Motor neuron (in vitro differentiated cells): ENCODE data around the gene VMO1. TPM values are rescaled to one million over a fixed set of nuclear protein-coding genes. Genes with fewer than 3 reads are reported as not detected.

Experiments
- ATAC-seq, 8 experiments: fragments of 200-7000 bp; cut with Tn5 transposase; replicated peaks in 6 of 8; 2 replicates each; pipeline ENCODE4 v1.8.0; 2021; ENCODE audit warnings: mild to moderate bottlenecking in 8 of 8, moderate library complexity in 8 of 8
- H3K27ac ChIP-seq, 2 donors: fragments of 250-450 bp; sonication (Bioruptor Pico); 2 replicates each; pipeline ENCODE4 v1.9.0; 2021; ENCODE audit warnings: antibody characterized with exemption in 2 of 2, mild to moderate bottlenecking in 2 of 2, moderate library complexity in 1 of 2
- H3K4me1 ChIP-seq, 2 donors: fragments of 250-450 bp; sonication (Bioruptor Pico); replicated peaks in 1 of 2; 2 replicates each; pipeline ENCODE4 v1.6.1; 2021; ENCODE audit warnings: antibody characterized with exemption in 2 of 2, mild to moderate bottlenecking in 2 of 2, moderate library complexity in 1 of 2
- H3K4me3 ChIP-seq, 5 donors: fragments of 250-450 bp; sonication (Bioruptor Pico); 2 replicates each; pipeline ENCODE4 v1.9.0; 2021; ENCODE audit warnings: antibody characterized with exemption in 5 of 5, mild to moderate bottlenecking in 5 of 5, moderate library complexity in 4 of 5
- WGBS, 10 experiments: fragments of 450-650 bp; shearing (Covaris generic); methylation state at CpG; one replicate each; pipeline ENCODE4 v1.0.0; 2022; 5-methylcytosine and 5-hydroxymethylcytosine counted together
- in situ Hi-C, 9 experiments: fragments of 400-800 bp; cut with MboI; loops; one replicate each; pipeline ENCODE4 v1.15.0; 2021; ENCODE audit warnings: low sequenced_read_pairs in 9 of 9, low pct_unique_long_range_greater_than_20kb in 2 of 9; ENCODE audit not compliant: unreplicated experiment in 9 of 9
- total RNA-seq, 8 experiments: library from RNA; unstranded; fragments of 300-600 nt; gene quantifications; 2 replicates each; pipeline versions ENCODE4 v1.2.3 to v1.2.4, GENCODE V29; 2022

VMO1 gene
- total RNA-seq, 8 experiments from 2014 or later = 0.27 to 4.3 (median 1.5) TPM; not detected in 2

DNA sequence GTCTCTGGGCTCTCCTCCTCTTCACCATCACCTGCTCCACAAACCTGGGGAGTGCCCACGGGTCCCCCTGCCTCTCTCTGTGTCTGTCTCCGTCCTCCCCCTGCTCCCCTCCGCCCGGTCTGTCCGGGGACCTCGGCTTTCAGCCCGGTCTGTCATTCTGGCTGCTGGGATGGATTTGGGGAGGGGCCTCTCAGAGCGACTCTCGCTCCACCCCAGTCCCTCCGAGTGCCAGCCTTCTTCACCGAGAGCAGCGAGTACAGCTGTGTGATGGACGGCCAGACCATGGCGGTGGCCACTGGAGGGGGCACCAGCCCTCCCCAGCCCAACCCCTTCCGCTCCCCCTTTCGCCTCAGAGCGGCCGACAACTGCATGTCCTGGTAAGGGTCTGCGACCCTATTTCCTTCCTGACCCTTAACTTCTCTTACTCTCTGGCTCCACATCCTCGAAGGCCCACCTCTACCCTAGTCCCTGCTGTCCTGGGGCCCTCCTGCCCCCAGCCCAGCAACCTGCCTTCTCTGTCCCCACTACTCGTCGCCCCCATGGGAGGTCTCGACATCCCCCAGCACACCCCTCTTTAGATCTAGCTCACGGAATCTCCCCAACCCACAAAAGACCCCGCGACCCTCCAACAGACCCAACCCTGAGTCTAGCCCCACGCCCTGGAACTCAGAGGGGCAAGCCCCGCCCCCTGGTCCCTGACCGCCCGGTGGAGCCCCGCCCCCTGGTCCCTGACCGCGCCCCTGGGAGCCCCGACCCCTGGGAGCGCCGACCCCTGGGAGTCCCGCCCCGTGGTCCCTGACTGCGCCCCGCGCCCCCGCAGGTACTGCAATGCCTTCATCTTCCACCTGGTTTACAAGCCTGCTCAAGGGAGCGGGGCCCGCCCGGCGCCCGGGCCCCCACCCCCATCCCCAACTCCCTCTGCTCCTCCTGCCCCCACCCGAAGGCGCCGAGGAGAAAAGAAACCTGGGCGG, 40.9 kb downstream of the VMO1 start:
- no peak overlapping the region for H3K4me3 ChIP-seq
- in situ Hi-C loops = loop anchor here in 1 of 9 experiments (25.0 kb wide), 1 partner anchor 142 kb away; the partner anchor contains the start of gene C17orf107
- ATAC-seq = peak in 6 of 8 experiments; percentile 18 to 62 (median 40)
- WGBS, 10 experiments = 0 to 20% methylated on average over 1 to 2 of the region's 51 CpGs; no CpG with 5 or more reads in 8 of the 10 experiments
- no peak overlapping the region for H3K27ac ChIP-seq
- no peaks in the 10 kb centered on the region for H3K4me1 ChIP-seq

- in situ Hi-C loops = loop anchor here in 1 of 9 experiments (25.0 kb wide), 1 partner anchor 143 kb away; the partner anchor contains the start of gene C17orf107
- no peak overlapping the region for H3K27ac ChIP-seq
- 55 to 100% (median 60%) methylated on average over 1 to 2 of the region's 9 CpGs; no CpG with 5 or more reads in 7 of the 10 experiments for WGBS, 10 experiments
- peaks cover 2 to 5% of the 10 kb centered on the region in 2 donors for H3K4me1 ChIP-seq
- ATAC-seq = no peak
- H3K4me3 ChIP-seq = no peak overlapping the region
Observed at GRCh38 chr17:4743898-4744297, 42.3 kb downstream of the VMO1 start.

- 30 to 100% (median 100%) methylated on average over 1 to 2 of the region's 8 CpGs; no CpG with 5 or more reads in 7 of the 10 experiments for WGBS, 10 experiments
- Histone ChIP-seq H3K4me1 (peaks cover 2 to 6% of the 10 kb centered on the region in 2 donors), H3K27ac (no peak overlapping the region), H3K4me3 (no peak overlapping the region)
- in situ Hi-C loops = loop anchor here in 1 of 9 experiments (25.0 kb wide), 1 partner anchor 144 kb away; the partner anchor contains the start of gene C17orf107
- no peak for ATAC-seq
Observed at GRCh38 chr17:4743216-4743615, 42.9 kb downstream of the VMO1 start.

DNA sequence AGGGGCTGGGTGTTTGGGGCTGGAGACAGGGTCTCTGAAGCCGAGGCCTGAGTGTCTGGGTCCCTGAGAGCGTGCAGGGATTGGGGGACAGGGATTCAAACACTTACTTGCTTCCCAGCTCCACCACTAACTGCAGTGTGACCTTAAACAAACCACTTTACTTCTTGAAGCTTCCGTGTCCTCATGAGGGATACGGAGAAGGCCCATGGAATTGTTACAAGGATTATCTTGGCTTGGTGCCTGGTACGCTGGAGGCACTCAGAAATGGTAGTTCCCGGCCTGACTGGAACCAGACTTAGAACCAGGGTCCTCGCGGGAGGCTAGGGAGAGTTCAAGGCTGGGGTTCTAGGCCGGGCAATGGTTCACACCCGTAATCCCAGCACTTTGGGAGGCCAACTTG, 43.5 kb downstream of the VMO1 start:
- WGBS, 10 experiments = 20 to 80% (median 67%) methylated on average over 1 to 8 of the region's 10 CpGs; no CpG with 5 or more reads in 2 of the 10 experiments
- Histone ChIP-seq H3K4me3 (no peak overlapping the region), H3K27ac (no peak overlapping the region), H3K4me1 (peaks cover 2 to 6% of the 10 kb centered on the region in 2 donors)
- ATAC-seq = no peak
- in situ Hi-C loops = loop anchor here in 1 of 9 experiments (25.0 kb wide), 1 partner anchor 145 kb away; the partner anchor contains the start of gene C17orf107

DNA sequence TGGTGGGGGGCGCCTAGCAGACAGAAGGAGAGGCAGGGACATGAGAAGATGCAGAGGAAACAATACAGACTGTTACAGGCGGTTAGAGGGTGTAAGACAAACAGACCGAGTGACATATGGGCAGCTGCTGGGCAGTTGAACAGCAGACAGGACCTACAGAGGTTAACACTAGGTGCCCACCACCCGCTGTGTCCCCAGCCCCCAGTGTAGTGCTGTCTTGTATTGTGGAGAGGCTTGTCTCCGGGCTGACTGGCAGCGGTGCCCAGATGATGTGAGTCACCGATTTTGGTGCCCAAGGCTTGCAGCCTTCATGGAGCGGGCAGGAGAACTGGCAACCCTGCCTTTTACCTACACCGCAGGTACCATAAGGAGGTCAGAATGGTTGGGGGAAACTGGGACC, 44.0 kb downstream of the VMO1 start:
- no peak for ATAC-seq
- peaks cover 2 to 6% of the 10 kb centered on the region in 2 donors for H3K4me1 ChIP-seq
- 20 to 85% (median 64%) methylated on average over 1 to 4 of the region's 9 CpGs; no CpG with 5 or more reads in 3 of the 10 experiments for WGBS, 10 experiments
- H3K4me3 ChIP-seq = no peak overlapping the region
- in situ Hi-C loops = loop anchor here in 1 of 9 experiments (25.0 kb wide), 1 partner anchor 145 kb away; the partner anchor contains the start of gene C17orf107
- no peak overlapping the region for H3K27ac ChIP-seq

GRCh38 chr17:4741544-4741943, 44.6 kb downstream of the VMO1 start:
- Histone ChIP-seq H3K4me3 (no peak overlapping the region), H3K27ac (no peak overlapping the region), H3K4me1 (peaks cover 2 to 6% of the 10 kb centered on the region in 2 donors)
- in situ Hi-C loops = loop anchor here in 1 of 9 experiments (25.0 kb wide), 1 partner anchor 146 kb away; the partner anchor contains the start of gene C17orf107
- ATAC-seq = no peak
- 53 to 100% (median 82%) methylated on average over 2 to 6 of the region's 8 CpGs; no CpG with 5 or more reads in 7 of the 10 experiments for WGBS, 10 experiments

DNA sequence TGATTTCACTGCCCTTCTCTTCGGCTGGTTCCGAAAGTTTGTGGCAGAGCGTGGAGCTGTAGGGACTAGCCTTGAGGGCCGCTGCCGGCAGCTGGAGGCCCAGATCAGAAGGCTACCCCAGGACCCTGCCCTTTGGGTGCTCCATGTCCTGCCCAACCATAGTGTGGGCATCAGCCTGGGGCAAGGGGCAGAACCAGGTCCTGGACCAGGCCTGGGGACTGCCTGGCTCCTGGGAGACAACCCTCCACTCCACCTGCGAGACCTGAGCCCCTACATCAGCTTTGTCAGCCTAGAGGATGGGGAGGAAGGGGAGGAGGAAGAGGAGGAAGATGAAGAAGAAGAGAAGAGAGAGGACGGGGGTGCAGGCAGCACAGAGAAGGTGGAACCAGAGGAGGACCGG, 45.6 kb downstream of the VMO1 start:
- in situ Hi-C loops = loop anchor here in 1 of 9 experiments (25.0 kb wide), 1 partner anchor 147 kb away; the partner anchor contains the start of gene C17orf107
- H3K4me3 ChIP-seq = no peak overlapping the region
- WGBS, 10 experiments = 60 to 100% (median 80%) methylated on average over 1 to 3 of the region's 8 CpGs; no CpG with 5 or more reads in 5 of the 10 experiments
- H3K27ac ChIP-seq = no peak overlapping the region
- H3K4me1 ChIP-seq = peaks cover 2 to 6% of the 10 kb centered on the region in 2 donors
- no peak for ATAC-seq

- no peak for ATAC-seq
- peak overlapping the region; percentile 19 to 43 (median 39) for H3K4me3 ChIP-seq
- WGBS, 10 experiments = 0 to 33% (median 20%) methylated on average over 1 to 2 of the region's 13 CpGs; no CpG with 5 or more reads in 7 of the 10 experiments
- peaks cover 2 to 6% of the 10 kb centered on the region in 2 donors for H3K4me1 ChIP-seq
- in situ Hi-C loops = loop anchor here in 1 of 9 experiments (25.0 kb wide), 1 partner anchor 147 kb away; the partner anchor contains the start of gene C17orf107
- no peak overlapping the region for H3K27ac ChIP-seq
Observed at GRCh38 chr17:4740025-4740351, 46.2 kb downstream of the VMO1 start.

DNA sequence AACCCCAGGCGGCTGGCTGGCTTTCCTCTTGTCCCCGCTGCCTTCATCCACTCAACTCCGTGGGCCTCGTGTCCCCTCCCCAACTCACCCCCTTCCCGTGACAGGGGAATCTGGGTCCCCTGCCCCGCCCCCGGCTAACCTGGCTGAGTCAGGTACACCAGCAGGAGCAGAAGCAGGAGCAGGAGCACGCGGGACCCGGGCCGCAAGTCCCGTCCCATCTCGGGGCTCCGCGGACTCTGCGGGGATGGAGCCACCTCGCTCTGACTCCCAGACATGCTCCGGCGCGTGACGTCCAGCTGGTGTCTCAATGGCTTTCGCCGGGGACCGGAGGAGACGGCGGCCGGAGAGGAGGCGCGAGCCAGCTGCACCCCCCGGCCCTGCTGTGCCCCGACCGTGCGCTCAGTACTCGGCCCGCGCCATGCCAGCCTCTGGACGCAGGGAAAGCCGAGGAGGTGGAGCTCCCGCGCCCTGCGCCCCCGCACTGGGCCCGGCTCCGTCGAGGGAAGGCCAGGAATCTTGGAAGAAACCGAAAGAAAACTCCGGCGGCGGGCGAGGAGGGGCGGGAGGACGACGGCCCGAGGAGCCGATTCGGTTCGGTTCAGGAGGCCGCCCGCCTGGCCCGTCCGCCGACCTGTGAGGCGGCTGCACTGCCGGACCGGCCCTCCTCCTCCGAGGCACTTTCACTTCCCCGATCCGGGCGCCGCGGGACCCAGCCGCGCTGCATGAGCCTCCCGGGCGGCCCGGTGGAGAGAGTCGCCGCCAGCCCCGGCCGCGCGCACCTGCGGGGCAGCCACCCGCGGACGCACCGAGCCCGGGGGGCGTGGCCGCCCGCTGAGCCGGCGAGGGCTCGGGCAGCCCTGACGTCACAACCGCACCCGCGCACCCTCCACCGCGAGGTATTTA, 46.8 kb downstream of the VMO1 start, which contains the start of the genes CXCL16 and ZMYND15:
Gene CXCL16, minus strand, starts transcription at position 807 of the 903 bp plus-strand sequence. Its CDS starts 589 bp downstream, at position 218.
Gene ZMYND15, plus strand, starts transcription at position 712 of the 903 bp plus-strand sequence. CDS start 716 bp downstream, outside the sequence.
- in situ Hi-C loops = loop anchor here in 1 of 9 experiments (25.0 kb wide), 1 partner anchor 148 kb away; the partner anchor contains the start of gene C17orf107

GRCh38 chr17:4738136-4739121, 47.7 kb downstream of the VMO1 start:
- WGBS, 10 experiments = 11 to 60% (median 36%) methylated on average over 1 to 23 of the region's 41 CpGs
- peak in 3 of 8 experiments; percentile 10 to 32 (median 19) for ATAC-seq
- Histone ChIP-seq H3K4me3 (peak overlapping the region in 4 of 5 donors; percentile 32 to 43 (median 40)), H3K4me1 (peaks cover 2 to 6% of the 10 kb centered on the region in 2 donors), H3K27ac (no peak overlapping the region)
- in situ Hi-C loops = loop anchor here in 1 of 9 experiments (25.0 kb wide), 1 partner anchor 149 kb away; the partner anchor contains the start of gene C17orf107

More for the DNA sequence above, 46.8 kb downstream of the VMO1 start, which contains the start of the genes CXCL16 and ZMYND15:
- peak within 1 kb of the TSS; percentile 19 to 43 (median 39) for H3K4me3 ChIP-seq
- 0 to 1% (median 0%) methylated on average over 1 to 14 of the region's 100 CpGs; no CpG with 5 or more reads in 7 of the 10 experiments for WGBS, 10 experiments
- peaks cover 2 to 6% of the 10 kb centered on the region in 2 donors for H3K4me1 ChIP-seq
- peak; percentile 69 to 91 (median 75) for ATAC-seq
- H3K27ac ChIP-seq = no peak within 1 kb of the TSS
